HS-5 (cell line): Measurements from ENCODE around the gene EVA1C.
"Not testable (repeated sequence)": the region's sequence is repeated elsewhere in the genome, so short reads cannot be mapped to it uniquely, and the experiment has no call there.

Experiments
- DNase-seq: peaks from one replicate; pipeline ENCODE4 v3.0.0-alpha.2; 2012; ENCODE audit warnings: low read depth

Gene EVA1C

GRCh38 chr21:32530809-32531208 lies 118.3 kb downstream of the EVA1C start:
- DNase-seq = not testable (repeated sequence)

GRCh38 chr21:32531561-32531960 lies 119.1 kb downstream of the EVA1C start:
- not testable (repeated sequence) for DNase-seq

DNA sequence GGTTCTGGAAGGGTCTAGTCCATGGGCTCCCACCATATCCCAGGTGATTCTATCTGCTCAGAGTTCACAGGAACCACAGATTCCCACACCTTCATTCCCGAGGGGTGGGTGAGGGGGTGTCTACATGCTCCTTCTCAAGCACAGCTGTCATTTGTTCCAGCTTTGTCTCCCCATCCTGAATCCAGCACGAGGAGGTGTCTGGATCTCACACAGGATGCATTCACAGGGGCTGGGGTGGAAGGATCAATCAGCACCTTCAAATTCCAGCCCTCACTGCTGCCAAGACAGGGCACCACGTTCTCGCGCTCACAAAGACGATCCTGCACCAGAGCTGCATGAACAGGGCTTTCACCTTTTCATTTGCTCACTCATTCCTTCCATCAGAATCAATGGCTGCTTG lies 120.1 kb downstream of the EVA1C start:
- DNase-seq = no peak

GRCh38 chr21:32533053-32533452 lies 120.5 kb downstream of the EVA1C start:
- DNase-seq = no peak

- no peak for DNase-seq
Measured at GRCh38 chr21:32533611-32534010, 121.1 kb downstream of the EVA1C start.

GRCh38 chr21:32534113-32534512 lies 121.6 kb downstream of the EVA1C start:
- DNase-seq = no peak

DNA sequence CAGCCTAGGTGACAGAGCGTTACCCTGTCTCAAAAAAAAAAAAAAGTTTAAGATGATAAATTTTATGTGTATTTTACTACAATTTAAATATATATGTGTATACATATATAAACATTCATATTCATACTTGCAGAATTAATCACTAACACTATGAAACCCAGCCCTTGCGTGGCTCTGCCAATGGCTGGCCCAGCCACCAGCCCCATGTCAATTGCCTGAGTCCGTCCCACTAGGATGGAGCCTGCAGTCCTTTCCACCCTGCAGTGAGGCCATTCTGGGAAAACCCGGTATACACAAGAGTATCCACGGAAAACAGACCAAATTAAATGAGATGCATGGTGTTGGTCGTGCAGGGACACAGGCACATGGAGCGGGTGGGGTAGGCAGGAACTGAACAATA lies 123.1 kb downstream of the EVA1C start:
- DNase-seq = no peak

DNA sequence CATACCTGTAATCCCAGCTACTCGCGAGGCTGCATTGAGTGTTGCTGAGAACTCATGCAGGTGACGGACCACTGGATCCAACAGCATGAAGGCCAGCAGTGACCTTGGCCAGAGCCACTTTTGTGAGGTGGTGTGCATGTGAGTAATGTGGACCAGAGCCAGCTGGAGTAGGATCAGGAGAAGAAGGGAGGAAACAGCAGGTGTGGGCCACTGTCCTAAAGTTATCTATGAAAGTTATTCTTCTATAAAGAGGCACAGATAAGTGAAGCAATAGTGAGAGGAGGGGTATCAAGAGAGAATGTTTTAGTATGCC lies 125.0 kb downstream of the EVA1C start:
- DNase-seq = no peak

- no peak for DNase-seq
Measured at GRCh38 chr21:32538147-32538792, 125.8 kb downstream of the EVA1C start.

- DNase-seq = no peak
Measured at GRCh38 chr21:32539378-32539777, 126.9 kb downstream of the EVA1C start.

- not testable (repeated sequence) for DNase-seq
Measured at GRCh38 chr21:32543056-32543455, 130.6 kb downstream of the EVA1C start.

DNA sequence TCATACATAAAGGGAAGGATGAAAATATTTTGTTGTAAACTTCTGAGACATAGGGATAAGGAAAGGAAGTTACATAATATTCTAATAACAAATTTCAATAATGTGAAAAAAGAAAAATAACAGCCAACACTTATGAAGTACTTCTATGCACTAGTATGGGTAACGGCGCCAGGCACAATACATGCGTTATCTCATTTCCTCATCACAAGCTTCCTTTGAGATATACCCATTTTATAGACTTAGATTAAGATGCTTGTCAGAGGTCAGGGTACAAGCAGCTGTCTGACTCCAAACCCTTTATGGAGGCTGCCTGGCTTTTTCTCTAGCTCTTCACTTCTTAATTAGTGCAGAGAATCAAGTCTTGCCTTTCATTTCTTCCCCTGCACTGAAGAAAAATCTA lies 131.5 kb downstream of the EVA1C start:
- no peak for DNase-seq

- DNase-seq = no peak
Measured at GRCh38 chr21:32544697-32545096, 132.2 kb downstream of the EVA1C start.

- no peak for DNase-seq
Measured at GRCh38 chr21:32545948-32546441, 133.5 kb downstream of the EVA1C start.

- DNase-seq = no peak
Measured at GRCh38 chr21:32547018-32547417, 134.5 kb downstream of the EVA1C start.

GRCh38 chr21:32548978-32549377 lies 136.5 kb downstream of the EVA1C start:
- DNase-seq = no peak

DNA sequence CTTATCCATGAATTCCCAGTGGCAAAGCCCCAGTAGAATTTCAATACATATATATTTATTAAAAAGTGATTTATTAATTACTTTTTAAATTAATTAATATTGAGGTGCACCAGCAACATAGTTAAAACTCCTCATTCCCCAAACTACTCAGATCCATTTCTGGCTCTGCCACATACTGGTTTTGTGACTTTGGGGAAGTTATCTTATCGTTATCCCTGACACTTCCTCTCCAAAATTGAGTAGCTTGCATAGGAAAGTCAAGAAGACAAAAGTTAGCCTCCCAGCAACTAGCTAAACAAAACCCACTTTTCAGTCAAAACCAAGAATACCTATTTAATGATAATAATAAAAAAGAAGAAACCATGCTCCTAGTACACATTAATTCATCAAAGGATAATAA lies 136.9 kb downstream of the EVA1C start:
- DNase-seq = no peak

DNA sequence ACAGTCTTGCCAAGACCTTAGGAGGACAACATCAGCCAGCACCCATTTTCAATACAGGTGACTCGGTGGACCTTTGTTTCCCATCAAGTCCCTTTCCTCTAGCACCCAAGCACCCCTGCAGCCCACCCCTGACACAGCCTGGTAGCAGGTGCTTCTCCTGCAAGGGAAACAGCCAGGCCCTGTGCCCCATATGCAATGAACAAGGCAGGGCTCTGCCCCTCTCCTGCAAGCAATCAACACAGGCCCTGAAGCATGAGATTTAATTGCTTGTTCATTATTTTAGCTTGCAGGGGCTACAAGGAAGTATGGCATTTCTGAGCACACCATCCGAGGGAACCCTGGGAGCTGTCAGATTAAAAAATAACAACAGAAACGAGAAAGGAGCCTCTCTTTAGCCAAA lies 137.4 kb downstream of the EVA1C start:
- no peak for DNase-seq

- DNase-seq = no peak
Measured at GRCh38 chr21:32554832-32555638, 142.5 kb downstream of the EVA1C start.

DNA sequence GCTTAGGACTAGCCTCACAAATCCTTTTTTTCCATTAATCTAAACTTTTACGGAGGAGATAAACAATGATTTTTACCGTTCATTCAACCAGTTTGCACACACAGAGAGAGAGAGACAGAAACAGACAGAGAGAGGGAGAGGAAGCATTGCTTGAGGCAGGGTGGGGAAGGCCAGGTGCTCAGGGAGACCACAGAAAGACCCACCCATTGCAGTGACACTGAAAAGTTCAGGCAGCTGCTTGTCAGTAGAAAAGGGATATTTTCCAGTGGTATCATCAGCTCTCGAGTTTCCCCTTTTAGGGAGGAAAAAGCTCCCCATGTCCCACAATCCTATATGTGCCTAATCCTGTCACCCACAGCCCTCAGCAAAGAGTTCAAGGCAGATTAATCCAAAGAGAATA lies 145.6 kb downstream of the EVA1C start:
- DNase-seq = no peak

DNA sequence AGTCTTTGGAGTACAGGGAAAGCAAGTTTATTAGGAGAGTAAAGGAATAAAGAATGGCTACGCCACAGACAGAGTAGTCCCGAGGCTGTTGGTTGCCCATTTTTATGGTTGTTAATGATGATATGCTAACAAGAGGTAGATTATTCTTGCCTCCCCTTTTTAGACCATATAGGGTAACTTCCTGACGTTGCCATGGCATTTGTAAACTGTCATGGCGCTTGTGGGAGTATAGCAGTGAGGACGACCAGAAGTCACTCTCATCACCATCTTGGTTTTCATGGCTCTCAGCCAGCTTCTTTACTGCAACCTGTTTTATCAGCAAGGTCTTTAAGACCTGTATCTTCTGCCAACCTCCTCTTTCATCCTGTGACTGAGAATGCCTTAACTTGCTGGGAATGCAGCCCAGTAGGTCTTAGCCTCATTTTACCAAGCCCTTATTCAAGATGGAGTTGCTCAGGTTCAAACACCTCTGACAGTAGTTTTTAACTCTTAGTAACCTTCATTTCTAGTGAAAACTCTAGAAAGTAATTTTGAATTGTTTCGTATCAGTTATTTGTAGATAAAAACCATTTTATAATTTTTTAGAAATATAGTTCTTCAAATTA lies 146.6 kb downstream of the EVA1C start:
- no peak for DNase-seq

- no peak for DNase-seq
Measured at GRCh38 chr21:32560896-32561295, 148.4 kb downstream of the EVA1C start.

GRCh38 chr21:32561476-32561875 lies 149.0 kb downstream of the EVA1C start:
- DNase-seq = not testable (repeated sequence)
